PC-3 (cell line): Measurements from ENCODE around the gene ARHGAP40.

Experiments
- EZH2phosphoT487 ChIP-seq: fragments of 300-600 bp; sonication (generic); IDR thresholded peaks from 2 replicates; pipeline ENCODE4 v1.6.1; 2018; ENCODE audit warnings: mild to moderate bottlenecking, antibody characterized with exemption, low read length, borderline replicate concordance
- TF ChIP-seq, protein P1 (sequence below): fragments of 300-600 bp; sonication (generic); conservative IDR thresholded peaks from 2 replicates; pipeline ENCODE4 v1.5.1; 2017; ENCODE audit warnings: antibody characterized with exemption, low read depth, mild to moderate bottlenecking, low read length

DNA sequence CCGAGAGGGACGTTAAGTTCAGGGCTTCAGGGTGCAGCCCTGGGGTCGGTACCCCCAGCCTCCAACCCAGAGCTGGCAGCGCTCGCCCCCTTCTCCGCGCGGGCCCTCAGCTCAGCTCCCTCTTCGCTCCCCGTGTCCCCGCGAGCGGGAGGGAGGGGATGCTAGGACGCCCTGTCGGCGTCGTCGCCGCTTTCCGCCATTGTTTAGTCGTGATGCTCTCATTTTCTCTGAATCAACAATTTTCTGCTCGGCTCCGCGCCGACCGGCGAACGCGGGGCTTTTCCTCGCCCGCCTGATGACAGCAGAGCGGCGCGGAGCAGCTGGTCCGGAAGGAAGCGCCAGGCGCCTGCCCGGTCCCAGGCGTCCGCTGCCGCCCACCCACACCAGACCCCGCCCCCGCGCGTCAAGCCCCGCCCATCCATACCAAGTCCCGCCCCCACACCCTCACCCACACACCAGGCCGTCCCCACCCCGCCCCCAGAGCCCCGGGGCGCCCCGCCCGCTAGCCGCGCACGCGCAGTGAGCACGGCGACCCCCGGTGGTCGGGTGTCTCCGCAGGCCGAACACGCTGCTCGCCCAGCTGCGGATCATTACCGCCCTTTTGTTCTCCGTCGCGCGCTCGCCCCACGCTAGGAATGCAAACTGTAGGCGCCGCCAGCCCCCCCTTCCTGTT, 72.6 kb downstream of the ARHGAP40 start:
- TF ChIP-seq, protein P1, sequence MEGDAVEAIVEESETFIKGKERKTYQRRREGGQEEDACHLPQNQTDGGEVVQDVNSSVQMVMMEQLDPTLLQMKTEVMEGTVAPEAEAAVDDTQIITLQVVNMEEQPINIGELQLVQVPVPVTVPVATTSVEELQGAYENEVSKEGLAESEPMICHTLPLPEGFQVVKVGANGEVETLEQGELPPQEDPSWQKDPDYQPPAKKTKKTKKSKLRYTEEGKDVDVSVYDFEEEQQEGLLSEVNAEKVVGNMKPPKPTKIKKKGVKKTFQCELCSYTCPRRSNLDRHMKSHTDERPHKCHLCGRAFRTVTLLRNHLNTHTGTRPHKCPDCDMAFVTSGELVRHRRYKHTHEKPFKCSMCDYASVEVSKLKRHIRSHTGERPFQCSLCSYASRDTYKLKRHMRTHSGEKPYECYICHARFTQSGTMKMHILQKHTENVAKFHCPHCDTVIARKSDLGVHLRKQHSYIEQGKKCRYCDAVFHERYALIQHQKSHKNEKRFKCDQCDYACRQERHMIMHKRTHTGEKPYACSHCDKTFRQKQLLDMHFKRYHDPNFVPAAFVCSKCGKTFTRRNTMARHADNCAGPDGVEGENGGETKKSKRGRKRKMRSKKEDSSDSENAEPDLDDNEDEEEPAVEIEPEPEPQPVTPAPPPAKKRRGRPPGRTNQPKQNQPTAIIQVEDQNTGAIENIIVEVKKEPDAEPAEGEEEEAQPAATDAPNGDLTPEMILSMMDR = no peak
- no peak for TF ChIP-seq EZH2phosphoT487
